ENCODE data around the gene GDF9.

The GDF9 gene

DNA sequence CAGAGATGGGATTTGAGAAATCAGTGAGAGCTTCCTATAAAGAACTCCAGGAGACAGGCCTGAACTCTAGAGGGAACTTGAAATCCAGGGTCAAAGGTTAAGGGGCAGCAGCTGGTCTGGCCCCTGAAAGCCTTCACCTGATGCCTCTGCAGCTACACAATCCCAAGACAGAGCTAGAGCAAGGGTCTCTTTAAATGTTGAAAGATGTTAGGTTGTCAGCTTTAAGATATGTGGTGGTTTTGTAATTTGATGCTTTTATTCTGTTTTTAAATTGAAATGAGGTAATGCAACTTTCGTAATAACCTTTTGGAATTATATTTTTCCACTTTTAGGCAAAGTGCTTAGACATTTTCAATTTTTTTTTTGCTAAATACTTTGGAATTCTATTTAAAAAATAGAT is 50.8 kb downstream of the GDF9 start:
- FAIRE-seq: no peak

GRCh38 chr5:132814503-132815294 is 51.6 kb downstream of the GDF9 start:
- no peak for FAIRE-seq

GRCh38 chr5:132813599-132814502 is 52.4 kb downstream of the GDF9 start:
- FAIRE-seq: no peak

GRCh38 chr5:132812781-132813598 is 53.3 kb downstream of the GDF9 start, which contains the start of gene SOWAHA:
Gene SOWAHA, plus strand, starts transcription at chr5:132813302. Its CDS starts 320 bp downstream, at chr5:132813622.
- peak; percentile 96 for FAIRE-seq

DNA sequence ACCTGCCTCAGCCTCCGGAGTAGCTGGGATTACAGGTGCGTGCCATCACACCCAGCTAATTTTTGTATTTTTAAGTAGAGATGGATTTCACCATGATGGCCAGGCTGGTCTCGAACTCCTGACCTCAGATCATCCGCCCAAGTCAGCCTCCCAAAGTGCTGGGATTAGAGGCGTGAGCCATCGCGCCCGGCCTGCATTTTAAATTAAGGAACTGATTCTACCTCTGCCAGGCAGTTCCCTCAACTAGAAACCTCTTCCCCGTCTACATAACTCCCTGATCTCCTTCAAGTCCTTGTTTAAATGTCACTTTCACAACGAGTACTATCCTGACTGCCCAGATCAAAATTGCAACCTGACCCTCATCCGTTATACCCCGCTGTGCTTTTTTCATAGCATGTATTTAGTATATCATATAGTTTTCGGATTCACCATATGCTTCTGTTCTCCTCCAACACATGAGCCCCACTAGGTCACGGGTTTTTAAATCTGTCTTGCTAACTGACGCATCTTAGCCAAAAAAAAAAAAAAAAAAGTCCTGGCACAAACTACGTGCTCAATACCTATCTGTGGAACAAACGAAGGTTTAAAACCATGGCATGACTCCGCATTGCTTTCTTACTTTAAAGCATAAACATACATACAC is 54.0 kb downstream of the GDF9 start:
- no peak for FAIRE-seq
